GM19468 (cell line): Measurements from ENCODE around the gene CHCT1.
A peak's percentile ranks its signal among the peaks of the same experiment; 100 is the strongest.
"Not testable (repeated sequence)": the region's sequence is repeated elsewhere in the genome, so short reads cannot be mapped to it uniquely, and the experiment has no call there.

Experiments
- ATAC-seq: cut with Tn5 transposase; IDR thresholded peaks from one replicate; pipeline ENCODE4 v1.9.1; 2021; ENCODE audit warnings: mild to moderate bottlenecking, moderate library complexity, moderate number of reproducible peaks; ENCODE audit not compliant: unreplicated experiment; ENCODE audit errors: extremely low read depth

The CHCT1 gene

GRCh38 chr17:60422162-60422665, at the start of gene CHCT1:
TSS of gene CHCT1 (plus strand) at chr17:60422489. CDS start at chr17:60422593, 104 bp downstream.
- ATAC-seq: no peak

GRCh38 chr17:60372790-60373483, 49.4 kb upstream of the CHCT1 start:
- no peak for ATAC-seq

DNA sequence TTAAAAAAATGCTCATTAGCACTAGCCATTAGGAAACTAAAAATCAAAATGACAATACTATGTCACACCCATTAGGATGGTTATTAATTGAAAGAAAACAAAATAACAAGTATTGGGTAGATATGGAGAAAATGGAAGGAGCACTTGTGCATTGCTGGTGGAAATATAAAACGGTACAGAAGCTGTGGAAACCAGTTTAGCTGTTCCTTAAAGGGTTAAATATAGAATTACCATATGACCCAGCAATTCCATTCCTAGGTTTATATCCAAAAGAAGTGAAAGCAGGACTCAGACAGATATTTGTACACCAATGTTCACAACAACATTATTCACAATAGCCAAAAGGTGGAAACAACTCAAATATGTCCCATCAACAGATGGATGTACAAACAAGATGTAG, 44.1 kb upstream of the CHCT1 start:
- ATAC-seq: not testable (repeated sequence)

DNA sequence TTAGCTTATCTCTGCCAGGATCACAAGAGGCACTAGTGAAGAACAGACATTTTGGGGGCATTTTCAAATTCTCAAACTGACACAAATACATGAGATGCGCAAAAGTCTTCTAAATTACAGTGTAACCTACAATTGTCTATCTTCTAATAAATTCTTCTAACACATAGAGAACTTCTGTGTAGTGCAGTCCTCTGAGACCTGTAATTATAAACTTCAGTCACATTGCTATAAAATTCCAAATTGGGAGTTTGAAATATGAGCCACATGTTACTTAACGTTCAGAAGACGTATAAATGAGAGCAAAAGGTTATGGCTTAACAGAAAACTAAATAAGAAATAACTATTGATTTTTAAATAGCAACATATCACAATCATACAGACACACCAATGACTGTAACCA, 42.8 kb upstream of the CHCT1 start:
- not testable (repeated sequence) for ATAC-seq

DNA sequence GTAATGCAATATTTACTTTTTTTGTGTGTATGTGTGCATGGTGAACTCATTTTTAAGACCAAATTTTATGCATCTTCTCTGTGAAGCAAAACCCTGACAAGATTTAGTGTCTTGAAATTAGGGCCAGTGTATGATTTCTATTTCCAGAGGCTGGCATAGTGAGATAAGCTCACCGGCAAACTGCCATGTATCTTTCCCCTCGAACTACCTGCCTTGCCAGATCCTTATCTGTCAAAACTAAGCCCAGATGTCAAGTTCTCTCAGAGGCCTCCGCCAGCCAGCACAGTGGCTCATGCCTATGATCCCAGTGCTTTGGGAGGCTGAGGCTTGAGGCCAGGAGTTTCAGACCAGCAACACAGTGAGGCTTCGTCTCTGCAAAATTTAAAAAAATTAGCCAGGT, 40.3 kb upstream of the CHCT1 start:
- no peak for ATAC-seq

DNA sequence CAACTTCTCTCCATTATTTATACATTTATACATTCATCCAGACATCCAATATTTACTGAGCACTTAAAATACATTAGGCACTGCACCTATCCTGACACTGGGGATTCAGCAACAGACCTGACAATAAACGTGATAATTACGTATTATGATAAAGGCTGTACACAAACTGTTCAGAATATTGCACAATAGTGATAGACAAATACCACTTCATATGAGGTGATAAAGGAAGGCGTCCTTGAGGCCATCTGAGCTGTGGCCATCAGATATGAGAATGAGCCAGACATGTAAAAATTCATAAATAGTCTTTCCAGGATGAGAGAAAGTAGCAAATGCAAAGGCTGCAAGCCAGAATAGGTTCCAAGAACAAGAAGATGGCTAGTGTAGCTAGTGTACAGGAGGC, 38.9 kb upstream of the CHCT1 start:
- ATAC-seq: no peak

- ATAC-seq: not testable (repeated sequence)
These were observed 37.4 kb upstream of the CHCT1 start for GRCh38 chr17:60384921-60385320.

- ATAC-seq: no peak
These were observed 35.9 kb upstream of the CHCT1 start for GRCh38 chr17:60386147-60387058.

DNA sequence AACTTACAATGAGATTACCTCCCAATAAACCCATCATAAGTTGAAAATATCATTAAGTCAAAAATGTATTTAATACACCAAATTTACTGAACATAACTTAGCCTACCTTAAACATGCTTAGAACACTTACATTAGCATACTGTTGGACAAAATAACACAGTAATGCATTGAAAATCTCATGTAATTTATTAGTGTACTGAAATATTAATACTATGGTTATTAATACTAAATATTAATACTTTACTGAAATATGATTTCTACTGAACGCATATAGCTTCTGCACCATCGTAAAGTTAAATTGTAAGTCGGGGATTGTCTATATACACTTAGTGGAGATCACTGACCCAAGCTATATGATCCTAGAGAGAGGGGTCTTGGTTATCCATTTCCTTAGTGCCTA, 34.6 kb upstream of the CHCT1 start:
- no peak for ATAC-seq

GRCh38 chr17:60388742-60389141, 33.5 kb upstream of the CHCT1 start:
- no peak for ATAC-seq

GRCh38 chr17:60390186-60390585, 32.1 kb upstream of the CHCT1 start:
- ATAC-seq: no peak

GRCh38 chr17:60390925-60391470, 31.3 kb upstream of the CHCT1 start:
- ATAC-seq: no peak

GRCh38 chr17:60391471-60392041, 30.7 kb upstream of the CHCT1 start:
- no peak for ATAC-seq

DNA sequence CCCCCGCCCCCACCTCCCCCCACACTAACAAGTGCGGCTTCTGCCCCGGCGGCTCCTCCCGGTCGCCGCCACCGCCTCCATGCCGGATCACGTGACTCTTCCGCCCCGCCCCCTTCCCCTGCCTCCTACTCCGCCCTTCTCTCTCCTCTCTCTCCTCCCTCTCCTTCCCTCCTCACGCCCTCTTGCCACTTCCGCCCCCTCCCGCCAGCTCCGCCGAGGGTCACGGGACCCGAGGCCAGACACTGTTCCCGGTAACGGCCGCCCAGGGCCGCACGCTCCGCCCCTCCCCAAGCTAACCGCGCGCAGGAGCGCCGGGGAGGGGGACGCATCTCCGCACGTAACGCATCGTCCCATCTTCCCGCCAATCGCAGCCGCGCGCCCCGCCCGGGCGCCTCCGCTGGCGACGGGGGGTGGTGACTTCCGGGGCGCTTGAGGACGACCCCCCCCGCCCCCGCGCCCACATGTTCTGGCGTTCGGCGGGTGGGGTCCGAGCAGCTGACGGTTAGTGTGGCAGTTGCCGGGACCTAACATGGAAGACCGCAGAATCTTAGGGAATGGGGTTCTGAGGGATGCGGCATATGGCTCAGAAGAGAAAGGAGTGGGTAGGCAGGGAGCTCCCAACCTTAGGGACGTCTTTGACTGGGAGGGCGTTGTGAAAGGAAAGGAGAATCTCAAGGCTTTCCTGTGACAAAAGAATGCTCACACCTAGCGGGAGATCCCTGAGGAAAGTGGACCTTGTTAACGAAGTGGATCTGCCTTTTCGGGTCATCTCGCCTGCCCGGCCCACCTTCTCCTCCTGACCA, 30.0 kb upstream of the CHCT1 start, which contains the start of gene USP32:
TSS of gene USP32 (minus strand) at position 92 of the 803 bp plus-strand sequence. CDS start 194 bp downstream, outside the sequence.
- peak; percentile 79 for ATAC-seq

DNA sequence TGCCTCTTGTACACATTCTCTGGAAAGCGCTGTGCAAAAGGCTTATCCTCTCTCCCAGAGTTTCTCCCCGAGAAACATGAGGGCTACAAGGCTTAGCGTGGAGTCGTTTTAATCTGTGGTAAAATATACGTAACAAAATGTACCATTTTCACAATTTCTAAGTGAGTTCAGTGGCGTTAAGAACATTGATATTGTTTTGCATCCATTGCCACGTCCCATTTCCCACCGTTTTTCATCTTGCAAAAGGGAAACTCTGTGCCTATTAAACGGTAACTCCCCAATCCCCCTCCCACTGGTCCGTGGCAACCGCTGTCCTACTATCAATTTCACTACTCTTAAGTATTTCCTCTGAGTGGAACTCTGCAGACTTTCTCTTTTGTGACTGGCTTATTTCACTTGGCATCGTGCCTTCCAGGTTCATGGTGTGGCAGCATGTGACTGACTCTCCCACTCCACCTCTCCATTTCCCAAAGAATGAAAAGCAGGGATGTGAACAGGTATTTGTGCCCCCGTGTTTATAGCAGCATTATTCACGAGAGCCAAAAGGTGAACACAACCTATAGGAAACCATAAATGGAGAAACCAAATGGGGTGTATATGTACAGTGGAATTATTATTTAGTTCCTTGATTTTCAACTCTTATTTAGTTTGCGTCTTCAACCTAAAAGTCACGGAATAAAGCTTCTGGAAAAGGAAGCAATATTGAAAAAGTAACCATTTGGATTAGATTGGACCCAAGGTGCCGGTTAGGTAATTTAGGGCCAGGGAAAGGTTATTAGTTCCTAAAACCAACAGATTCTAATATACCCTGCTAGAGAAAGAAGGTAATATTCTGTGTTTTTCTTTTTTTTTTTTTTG, 29.2 kb upstream of the CHCT1 start:
- no peak for ATAC-seq

GRCh38 chr17:60393840-60394723, 28.2 kb upstream of the CHCT1 start:
- no peak for ATAC-seq

DNA sequence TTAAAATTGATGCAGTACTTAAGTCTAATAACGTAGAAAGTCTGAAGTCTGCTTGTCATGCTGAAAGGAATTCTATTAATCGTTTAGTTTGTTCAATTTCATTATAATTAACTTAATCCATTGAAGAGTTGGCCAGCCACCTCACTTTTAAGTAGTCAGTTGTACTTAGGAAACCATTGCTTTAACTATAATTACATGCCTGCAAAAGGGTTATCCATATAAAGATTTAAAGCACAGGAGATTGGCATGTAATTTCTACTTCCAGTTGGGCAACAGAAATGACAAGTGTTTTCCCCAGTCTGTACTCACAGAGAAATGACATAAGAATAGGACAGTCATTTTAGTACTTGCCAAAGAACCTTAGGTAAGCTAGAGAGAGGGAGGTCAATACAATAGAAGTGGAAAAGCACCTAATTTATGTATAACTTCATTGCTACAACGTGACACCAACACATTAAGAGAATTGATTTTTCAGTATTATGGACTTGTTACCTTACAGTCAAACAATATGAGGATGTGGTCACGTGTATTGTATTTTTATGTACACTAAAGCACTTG, 26.7 kb upstream of the CHCT1 start:
- ATAC-seq: no peak
